Uterus (tissue), 2 donors: ENCODE measurements around the gene RRP36.

Source experiments
- CTCF ChIP-seq, 4 experiments: fragments of 200-600 bp in 2 of 4; fragments of 450-650 bp in 2 of 4; sonication (generic) in 2 of 4; IDR thresholded peaks; one replicate each; pipeline ENCODE4 v1.5.1; 2016 to 2019; ENCODE audit warnings: antibody characterized with exemption in 4 of 4, mild to moderate bottlenecking in 2 of 4, moderate library complexity in 1 of 4
- POLR2A ChIP-seq, 2 donors: fragments of 450-650 bp; IDR thresholded peaks; one replicate each; pipeline ENCODE4 v1.6.1; 2016; ENCODE audit warnings: antibody characterized with exemption in 2 of 2, mild to moderate bottlenecking in 1 of 2, moderate library complexity in 1 of 2

- no peak for TF ChIP-seq CTCF (IDR thresholded peaks at IDR 0.05)
- TF ChIP-seq POLR2A (IDR thresholded peaks at IDR 0.05): no peak
Measured at GRCh38 chr6:43026365-43026764, 4.9 kb downstream of the RRP36 start.
